ENCODE measurements around the gene ZBTB17. TPM values are rescaled to one million over a fixed set of nuclear protein-coding genes. Genes with fewer than 3 reads are reported as not detected.

ZBTB17 gene
- total RNA-seq, 4 donors from 2014 or later = 33.3 to 113 (median 50.5) TPM

DNA sequence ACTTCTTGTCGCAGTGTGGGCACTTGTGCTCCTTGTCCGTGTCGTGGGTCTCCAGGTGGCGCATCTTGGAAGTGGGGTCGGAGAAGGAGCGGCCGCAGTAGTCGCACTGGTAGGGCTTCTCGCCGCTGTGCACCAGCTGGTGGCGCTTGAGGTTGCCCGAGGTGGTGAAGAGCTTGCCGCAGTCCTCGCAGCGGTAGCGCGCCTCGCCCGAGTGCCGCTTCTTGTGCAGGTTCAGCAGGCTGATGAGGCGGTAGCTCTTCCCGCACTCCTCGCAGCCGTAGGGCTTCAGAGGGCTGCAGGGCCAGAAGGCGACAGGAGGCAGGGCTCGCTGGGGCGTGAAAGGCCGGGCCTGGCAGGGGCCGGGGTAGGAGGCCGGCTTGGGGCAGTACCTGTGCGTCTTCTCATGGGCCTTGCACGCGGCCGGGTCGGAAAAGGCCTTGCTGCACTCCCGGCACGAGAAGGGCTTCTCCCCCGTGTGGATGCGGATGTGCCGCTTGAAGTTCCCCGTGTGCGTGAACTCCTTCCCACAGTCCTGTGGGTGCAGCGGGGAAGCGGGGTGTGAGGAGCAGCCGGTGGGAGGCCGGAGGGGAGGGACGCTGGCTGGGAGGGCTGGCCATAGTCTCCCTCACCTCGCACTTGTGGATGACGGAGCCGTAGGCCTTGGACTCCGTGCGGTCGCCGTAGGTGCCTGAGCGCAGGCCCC lies 31.4 kb downstream of the ZBTB17 start:
- 90 to 96% methylated on average over 2 to 50 of the region's 55 CpGs for WGBS, 2 donors (ENCODE audit: low coverage in 1 of 2)
- no peak for DNase-seq
- Histone ChIP-seq H3K9me3 (no peaks in the 10 kb centered on the region), H3K27ac (no peak overlapping the region), H3K4me1 (peaks cover 7 to 15% (median 8%) of the 10 kb centered on the region in 4 donors), H3K27me3 (no peaks in the 10 kb centered on the region), H3K36me3 (peaks cover 0 to 40% (median 16%) of the 10 kb centered on the region in 4 donors), H3K4me3 (no peak overlapping the region)
- no peak for TF ChIP-seq POLR2A (IDR thresholded peaks at IDR 0.05)
- TF ChIP-seq, protein P1, sequence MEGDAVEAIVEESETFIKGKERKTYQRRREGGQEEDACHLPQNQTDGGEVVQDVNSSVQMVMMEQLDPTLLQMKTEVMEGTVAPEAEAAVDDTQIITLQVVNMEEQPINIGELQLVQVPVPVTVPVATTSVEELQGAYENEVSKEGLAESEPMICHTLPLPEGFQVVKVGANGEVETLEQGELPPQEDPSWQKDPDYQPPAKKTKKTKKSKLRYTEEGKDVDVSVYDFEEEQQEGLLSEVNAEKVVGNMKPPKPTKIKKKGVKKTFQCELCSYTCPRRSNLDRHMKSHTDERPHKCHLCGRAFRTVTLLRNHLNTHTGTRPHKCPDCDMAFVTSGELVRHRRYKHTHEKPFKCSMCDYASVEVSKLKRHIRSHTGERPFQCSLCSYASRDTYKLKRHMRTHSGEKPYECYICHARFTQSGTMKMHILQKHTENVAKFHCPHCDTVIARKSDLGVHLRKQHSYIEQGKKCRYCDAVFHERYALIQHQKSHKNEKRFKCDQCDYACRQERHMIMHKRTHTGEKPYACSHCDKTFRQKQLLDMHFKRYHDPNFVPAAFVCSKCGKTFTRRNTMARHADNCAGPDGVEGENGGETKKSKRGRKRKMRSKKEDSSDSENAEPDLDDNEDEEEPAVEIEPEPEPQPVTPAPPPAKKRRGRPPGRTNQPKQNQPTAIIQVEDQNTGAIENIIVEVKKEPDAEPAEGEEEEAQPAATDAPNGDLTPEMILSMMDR (IDR thresholded peaks at IDR 0.05) = no peak
- no peak for TF ChIP-seq POLR2AphosphoS5 (IDR thresholded peaks at IDR 0.05)
- TF ChIP-seq EP300 (IDR thresholded peaks at IDR 0.05; ENCODE audit: low read depth) = no peak
- intact Hi-C loops (cut with DNase I; ENCODE audit: low total_unique reads) = loop anchor here (10.0 kb wide), 1 partner anchor 60 kb away; no protein-coding TSS in a partner anchor
- in situ Hi-C loops (cut with MboI; ENCODE audit: low pct_ligation_motif_present in 1 of 4, low pct_unique_long_range_greater_than_20kb in 1 of 4, low sequenced_read_pairs in 3 of 4) = no loop called here

DNA sequence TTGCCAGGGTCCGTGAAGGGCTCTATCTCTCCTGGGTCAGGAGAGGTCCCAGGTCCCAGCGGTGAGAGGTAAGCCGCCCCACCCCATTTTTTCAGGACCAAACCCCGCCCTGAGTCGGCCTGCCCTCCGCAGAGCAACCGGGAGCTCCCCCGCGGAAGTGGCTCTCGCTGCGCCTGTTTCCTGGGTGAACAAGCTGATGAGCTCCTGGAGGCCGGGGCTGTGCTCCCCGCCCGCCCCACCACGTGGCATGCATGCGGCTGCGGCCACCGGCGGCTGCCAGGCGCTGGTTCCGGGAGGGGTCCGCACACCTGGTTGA lies 32.0 kb downstream of the ZBTB17 start:
- intact Hi-C loops (cut with DNase I; ENCODE audit: low total_unique reads) = loop anchor here (10.0 kb wide), 1 partner anchor 59 kb away; no protein-coding TSS in a partner anchor
- WGBS, 2 donors (ENCODE audit: low coverage in 1 of 2) = 97% methylated on average over 22 of the region's 22 CpGs; no CpG with 5 or more reads in 1 of the 2 donors
- Histone ChIP-seq H3K9me3 (no peaks in the 10 kb centered on the region), H3K27me3 (no peaks in the 10 kb centered on the region), H3K36me3 (peaks cover 0 to 40% (median 17%) of the 10 kb centered on the region in 4 donors), H3K4me3 (no peak overlapping the region), H3K4me1 (peaks cover 3 to 15% (median 9%) of the 10 kb centered on the region in 4 donors), H3K27ac (no peak overlapping the region)
- DNase-seq = no peak
- TF ChIP-seq POLR2A (IDR thresholded peaks at IDR 0.05) (no peak), POLR2AphosphoS5 (IDR thresholded peaks at IDR 0.05) (no peak), EP300 (IDR thresholded peaks at IDR 0.05; ENCODE audit: low read depth) (no peak)
- TF ChIP-seq, protein P1 (IDR thresholded peaks at IDR 0.05) = no peak
- in situ Hi-C loops (cut with MboI; ENCODE audit: low pct_ligation_motif_present in 1 of 4, low pct_unique_long_range_greater_than_20kb in 1 of 4, low sequenced_read_pairs in 3 of 4) = no loop called here

DNA sequence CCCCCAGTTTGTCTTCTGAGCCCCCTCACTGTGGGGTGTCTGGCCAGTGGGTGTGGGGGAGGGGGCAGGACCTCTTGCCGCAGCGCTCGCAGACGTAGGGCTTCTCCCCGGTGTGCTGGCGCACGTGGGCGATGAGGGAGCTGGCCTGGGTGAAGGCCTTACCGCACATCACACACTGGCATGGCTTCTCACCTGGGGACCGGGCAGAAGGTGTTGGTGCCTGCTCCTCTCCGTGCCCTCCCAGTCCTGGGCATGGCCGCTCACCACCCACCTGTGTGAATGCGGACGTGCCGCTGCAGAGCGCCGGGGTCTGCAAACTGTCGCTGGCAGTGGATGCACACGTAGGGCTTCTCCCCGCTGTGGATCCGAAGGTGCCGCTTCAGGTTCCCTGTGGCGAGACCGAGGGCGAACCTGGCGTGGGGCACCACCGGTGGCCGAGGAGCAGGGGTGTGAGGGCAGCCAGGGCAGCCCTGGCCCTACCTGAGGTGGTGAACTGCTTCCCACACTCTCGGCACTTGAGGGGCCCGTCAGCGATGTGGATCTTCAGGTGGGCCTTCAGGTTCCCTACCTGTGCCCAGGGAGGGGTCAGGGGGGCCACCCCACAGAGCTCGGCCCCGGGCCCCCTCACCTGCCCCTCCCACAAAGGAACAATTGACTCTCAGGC lies 32.4 kb downstream of the ZBTB17 start:
- in situ Hi-C loops (cut with MboI; ENCODE audit: low pct_ligation_motif_present in 1 of 4, low pct_unique_long_range_greater_than_20kb in 1 of 4, low sequenced_read_pairs in 3 of 4) = no loop called here
- WGBS, 2 donors (ENCODE audit: low coverage in 1 of 2) = 92% methylated on average over 29 of the region's 33 CpGs; no CpG with 5 or more reads in 1 of the 2 donors
- Histone ChIP-seq H3K4me3 (no peak overlapping the region), H3K27me3 (no peaks in the 10 kb centered on the region), H3K27ac (no peak overlapping the region), H3K9me3 (no peaks in the 10 kb centered on the region), H3K4me1 (peaks cover 0 to 12% (median 9%) of the 10 kb centered on the region in 4 donors), H3K36me3 (peaks cover 0 to 43% (median 19%) of the 10 kb centered on the region in 4 donors)
- TF ChIP-seq POLR2A (IDR thresholded peaks at IDR 0.05) = no peak
- no peak for TF ChIP-seq EP300 (IDR thresholded peaks at IDR 0.05; ENCODE audit: low read depth)
- TF ChIP-seq, protein P1 (IDR thresholded peaks at IDR 0.05) = no peak
- no peak for TF ChIP-seq POLR2AphosphoS5 (IDR thresholded peaks at IDR 0.05)
- no peak for DNase-seq
- intact Hi-C loops (cut with DNase I; ENCODE audit: low total_unique reads) = loop anchor here (10.0 kb wide), 1 partner anchor 59 kb away; no protein-coding TSS in a partner anchor

DNA sequence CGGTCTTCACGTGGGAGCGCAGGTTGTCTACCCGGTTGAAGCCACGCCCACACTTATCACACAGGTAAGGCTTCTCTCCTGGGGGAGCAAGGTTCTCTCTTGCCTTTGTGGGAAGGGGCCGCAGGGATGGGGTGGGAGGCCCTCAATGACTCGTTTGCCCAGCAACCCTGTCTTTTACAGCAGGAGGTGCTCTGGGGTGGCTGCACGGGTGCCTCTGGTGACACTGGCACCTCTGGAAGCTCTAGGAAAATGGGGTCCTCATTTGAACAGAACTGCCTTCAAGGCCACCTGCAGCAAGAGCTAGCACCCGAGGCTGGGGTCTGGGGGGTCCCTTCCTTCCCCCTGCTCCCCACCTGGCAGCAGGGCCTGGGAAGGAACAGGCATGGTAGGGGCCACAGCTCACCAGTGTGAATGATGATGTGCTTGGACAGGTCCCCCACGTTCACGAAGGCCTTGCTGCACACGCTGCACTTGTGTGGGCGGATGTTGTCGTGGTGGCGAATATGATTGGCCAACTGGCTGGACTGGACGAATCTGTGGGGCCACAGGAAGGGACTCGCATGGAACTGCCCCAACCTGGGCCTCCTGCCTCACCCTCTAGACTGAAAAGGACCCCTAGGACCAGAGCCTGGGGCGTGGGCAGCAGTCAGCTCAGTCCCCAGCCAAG lies 33.1 kb downstream of the ZBTB17 start:
- intact Hi-C loops (cut with DNase I; ENCODE audit: low total_unique reads) (loop anchor here (10.0 kb wide), 1 partner anchor 58 kb away; no protein-coding TSS in a partner anchor), in situ Hi-C loops (cut with MboI; ENCODE audit: low pct_ligation_motif_present in 1 of 4, low pct_unique_long_range_greater_than_20kb in 1 of 4, low sequenced_read_pairs in 3 of 4) (no loop called here)
- no peak for DNase-seq
- H3K4me3 ChIP-seq = no peak overlapping the region
- H3K27ac ChIP-seq = no peak overlapping the region
- no peak for TF ChIP-seq POLR2A (IDR thresholded peaks at IDR 0.05)
- TF ChIP-seq EP300 (IDR thresholded peaks at IDR 0.05; ENCODE audit: low read depth) = no peak
- TF ChIP-seq, protein P1 (IDR thresholded peaks at IDR 0.05) = no peak
- TF ChIP-seq POLR2AphosphoS5 (IDR thresholded peaks at IDR 0.05) = no peak
- H3K4me1 ChIP-seq = peaks cover 0 to 12% (median 8%) of the 10 kb centered on the region in 4 donors
- WGBS, 2 donors (ENCODE audit: low coverage in 1 of 2) = 78% methylated on average over 18 of the region's 18 CpGs; no CpG with 5 or more reads in 1 of the 2 donors
- no peaks in the 10 kb centered on the region for H3K9me3 ChIP-seq
- no peaks in the 10 kb centered on the region for H3K27me3 ChIP-seq
- H3K36me3 ChIP-seq = peaks cover 0 to 50% (median 20%) of the 10 kb centered on the region in 4 donors

Measured in transverse colon (tissue), 4 donors.